Dermis blood vessel endothelial cell (primary cell): ENCODE data around the gene BTBD3. TPM values are rescaled to one million over a fixed set of nuclear protein-coding genes. Genes with fewer than 3 reads are reported as not detected.

ENCODE experiments used
- DNase-seq: peaks from one replicate; pipeline ENCODE4 v3.0.0; 2010
- total RNA-seq: library from RNA; depleted of rRNA; stranded (reverse); fragments of >200 nt; gene quantifications from 2 replicates; pipeline ENCODE4 v1.2.3, GENCODE V29; 2014

The BTBD3 gene
- total RNA-seq = 65.3 and 84.9 TPM in 2 replicates

DNA sequence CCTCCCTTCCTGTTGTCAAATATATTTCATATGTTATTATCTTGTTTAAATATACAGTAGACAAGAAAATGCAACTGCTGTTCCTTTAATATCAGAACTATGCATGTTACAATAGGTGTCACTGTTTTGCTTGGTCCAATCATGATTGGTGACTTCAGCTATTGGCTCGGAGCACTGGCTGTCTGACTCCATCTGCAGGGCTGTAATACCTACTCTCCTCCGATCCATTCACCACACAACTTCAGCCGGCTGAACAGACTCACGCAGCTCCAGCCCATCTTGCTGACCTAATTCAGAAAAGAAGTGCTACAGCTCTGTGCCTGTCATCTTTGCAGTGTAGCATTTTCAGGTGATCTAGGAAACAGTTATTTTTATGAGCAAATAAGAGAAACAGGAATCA lies at the start of gene BTBD3:
BTBD3 (plus strand) TSS at position 231 of the 400 bp plus-strand sequence. CDS start 383 bp downstream, outside the sequence.
- DNase-seq = peak; percentile 76

DNA sequence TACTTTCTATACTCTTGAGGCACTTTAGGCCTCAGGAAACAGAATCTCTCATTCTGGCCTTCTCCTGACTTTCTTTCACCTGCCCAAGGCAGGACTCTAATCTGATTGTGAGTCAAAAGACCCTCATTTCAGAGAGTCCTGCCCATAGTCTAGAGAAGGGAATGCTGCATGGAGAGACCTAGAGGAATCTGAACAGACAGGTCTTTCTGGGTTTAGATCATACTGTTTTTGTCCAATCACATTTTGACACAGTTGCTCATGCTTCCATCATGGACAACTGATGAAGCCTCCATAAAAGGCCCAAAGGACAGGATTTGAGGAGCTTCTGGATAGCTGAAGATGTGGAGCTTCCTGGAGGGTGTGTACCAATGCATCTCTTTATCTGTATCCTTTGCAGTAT lies 48.1 kb upstream of the BTBD3 start:
- DNase-seq = no peak

DNA sequence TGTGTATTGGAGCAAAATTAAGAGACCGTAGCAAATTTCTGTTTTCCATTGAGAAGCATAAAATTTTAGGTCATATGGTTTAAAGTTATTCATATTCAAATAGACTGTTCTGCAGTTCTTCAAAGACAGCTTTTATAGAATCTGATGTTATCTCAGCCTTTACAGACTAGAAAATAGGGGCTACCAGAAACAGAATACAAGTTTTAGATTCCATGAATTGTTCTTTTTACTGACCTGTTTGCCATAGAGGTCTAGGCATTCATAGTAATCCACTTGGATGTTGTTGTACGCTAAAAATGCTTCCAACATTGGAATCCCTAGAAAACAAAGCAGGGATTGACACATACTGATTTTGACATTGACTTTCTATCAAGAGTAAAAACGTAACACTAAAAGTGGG lies 47.3 kb upstream of the BTBD3 start:
- DNase-seq = no peak

DNA sequence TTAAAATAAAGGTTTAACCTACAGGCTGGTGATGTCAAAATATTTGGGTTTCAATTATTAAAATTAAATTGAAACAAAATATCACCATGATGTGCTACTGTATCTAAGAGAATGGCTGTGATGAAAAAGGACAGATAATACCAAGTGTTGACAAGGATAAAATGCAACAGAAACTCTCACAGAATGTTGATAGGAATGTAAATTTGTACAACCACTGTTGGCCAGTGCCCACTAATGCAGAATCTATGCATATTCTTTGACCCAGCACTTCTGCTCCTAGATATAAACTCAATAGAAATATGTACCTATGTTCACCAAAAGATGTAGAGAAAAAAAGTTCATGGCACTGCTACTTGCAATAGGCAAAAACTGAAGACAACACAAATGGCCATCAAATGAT lies 41.1 kb upstream of the BTBD3 start:
- DNase-seq = no peak

DNA sequence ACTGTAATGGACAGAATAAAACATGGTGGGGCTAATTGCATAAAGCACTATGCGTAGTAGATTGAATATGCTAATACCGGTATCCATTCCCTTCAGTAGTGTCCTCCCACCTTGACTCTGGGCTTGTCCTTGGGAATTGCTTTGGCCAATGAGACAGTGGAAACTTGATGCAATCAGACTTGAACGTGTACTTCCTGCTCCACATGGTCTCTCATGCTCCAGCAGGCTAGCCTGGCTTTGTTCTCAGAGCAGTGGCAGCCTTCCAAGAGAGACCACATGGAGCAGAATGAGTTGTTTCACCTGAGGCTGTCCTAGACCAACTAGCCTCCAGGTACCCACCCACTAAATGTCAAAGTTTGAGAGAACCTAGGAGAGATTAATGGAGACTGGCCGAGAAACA lies 37.0 kb upstream of the BTBD3 start:
- DNase-seq = no peak

DNA sequence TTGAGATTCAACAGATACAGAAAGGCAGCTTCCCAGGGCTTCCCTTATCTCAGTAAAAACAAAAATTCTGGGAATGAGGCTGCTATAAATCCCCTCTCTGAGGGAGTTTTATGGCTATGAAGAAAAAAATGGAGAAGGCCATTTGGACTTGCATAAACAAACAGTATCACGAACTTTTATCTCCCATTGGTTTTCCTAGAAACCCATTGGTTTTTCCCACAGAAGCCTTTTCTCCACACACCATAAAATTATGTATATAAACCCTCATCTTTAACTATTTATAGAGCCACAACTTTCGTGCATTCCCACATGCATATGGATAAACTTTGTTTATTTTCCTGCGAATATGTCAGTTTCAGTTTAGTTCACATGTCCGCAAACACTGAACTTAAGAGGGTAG lies 36.2 kb upstream of the BTBD3 start:
- DNase-seq = no peak

DNA sequence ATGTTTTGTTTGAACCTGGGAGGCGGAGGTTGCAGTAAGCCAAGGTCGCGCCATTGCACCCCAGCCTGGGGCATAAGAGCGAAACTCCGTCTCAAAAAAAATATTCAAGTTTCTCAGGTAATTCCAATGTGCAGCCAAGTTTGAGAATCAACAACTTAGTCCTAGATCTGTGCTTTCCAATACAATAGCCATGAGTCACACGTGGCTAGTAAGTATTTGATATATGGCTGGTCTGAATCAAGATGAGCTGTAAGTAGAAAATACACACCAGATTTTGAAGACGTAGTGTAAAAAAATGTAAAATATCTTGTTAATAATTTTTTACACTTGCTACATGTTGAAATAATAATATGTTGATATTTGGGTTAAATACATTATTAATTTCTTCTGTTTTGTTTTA lies 35.0 kb upstream of the BTBD3 start:
- DNase-seq = no peak

DNA sequence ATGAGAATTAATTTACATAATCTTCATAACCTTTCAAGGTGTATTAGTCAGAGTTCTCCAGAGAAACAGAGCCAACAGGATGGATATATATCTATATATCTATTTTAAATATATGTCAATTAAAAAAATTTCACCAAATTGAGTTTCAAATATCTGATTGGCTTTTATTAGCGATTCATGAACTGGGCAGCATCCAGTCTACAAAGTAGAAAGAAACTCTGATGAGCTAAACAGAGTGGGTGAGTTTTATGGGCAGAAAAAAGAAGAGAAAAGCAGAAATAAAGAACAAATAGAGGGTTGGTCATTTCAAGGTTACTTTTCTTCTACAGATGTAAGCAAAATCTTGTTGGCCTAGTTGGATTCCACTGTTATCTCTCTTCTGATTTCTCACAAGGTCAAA lies 29.0 kb upstream of the BTBD3 start:
- DNase-seq = no peak

DNA sequence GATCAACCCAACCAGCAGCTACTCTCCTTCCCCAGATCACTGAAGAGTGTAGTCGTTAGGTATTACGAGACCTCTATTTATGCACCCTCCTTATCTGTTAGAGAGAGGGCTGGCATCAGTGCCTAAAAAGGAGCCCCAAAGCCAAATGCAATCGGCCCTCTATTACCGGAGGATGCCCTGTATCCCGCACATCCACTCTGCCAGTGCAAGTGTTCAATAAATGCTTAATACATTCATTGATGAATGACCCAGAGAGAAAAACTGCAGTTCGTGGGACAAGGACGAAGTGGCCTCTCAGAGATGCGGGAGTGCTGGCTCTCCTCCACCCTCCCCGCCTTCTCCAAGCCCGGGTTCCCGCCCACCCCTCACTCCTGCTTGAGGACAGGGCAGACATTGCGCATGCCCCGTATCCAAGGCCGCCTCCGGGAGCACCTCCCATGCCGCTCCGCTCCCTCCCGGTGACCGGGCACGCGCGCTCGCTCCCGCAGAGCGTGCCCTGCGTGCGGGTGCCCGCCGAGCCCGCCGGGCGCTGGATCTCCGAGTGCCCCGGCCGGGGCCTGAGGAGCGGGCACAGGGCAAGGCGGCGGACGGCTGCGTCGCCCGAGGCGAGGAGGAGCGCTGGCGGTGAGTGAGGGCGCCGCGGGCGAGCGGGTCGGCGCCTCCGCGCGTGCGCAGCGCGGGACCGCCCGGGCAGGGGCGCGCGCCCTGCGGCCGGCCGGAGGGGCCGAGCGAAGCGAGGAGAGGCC lies 27.2 kb upstream of the BTBD3 start:
- peak; percentile 96 for DNase-seq

DNA sequence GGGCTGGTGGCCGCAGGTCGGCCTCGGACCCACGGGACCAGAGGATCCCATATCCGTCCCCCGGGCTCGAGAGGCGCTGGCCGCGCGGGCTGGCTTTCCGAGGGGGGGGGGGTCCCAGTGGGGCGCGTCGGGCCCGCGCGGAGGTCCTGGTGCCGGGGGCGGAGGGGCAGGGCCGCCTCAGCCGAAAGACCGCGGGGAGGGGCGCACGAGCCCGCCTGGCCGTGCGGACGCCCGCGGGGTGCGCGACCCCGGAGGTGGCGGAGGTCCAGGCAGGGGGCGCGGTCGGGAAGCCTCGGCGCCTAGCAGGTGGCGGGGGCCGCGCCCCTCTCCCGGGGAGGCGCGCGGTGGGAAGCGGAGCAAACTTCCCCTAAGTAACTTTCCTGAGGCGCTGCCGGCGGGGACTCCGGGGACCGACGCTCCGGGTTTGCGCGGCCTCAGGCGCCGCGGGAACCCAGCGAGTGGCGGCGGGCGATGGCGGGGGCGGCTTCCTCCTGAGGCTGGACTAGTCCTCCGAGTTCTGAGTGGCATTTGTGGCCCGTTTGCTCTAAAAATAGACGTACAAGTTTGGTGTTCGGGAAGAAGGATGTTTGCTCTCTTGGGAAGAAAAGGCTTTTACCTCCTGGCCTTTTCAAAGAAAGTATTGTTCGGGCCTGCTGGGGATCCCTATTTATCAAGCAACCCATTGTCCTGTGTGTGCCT lies 26.5 kb upstream of the BTBD3 start:
- peak; percentile 61 for DNase-seq

DNA sequence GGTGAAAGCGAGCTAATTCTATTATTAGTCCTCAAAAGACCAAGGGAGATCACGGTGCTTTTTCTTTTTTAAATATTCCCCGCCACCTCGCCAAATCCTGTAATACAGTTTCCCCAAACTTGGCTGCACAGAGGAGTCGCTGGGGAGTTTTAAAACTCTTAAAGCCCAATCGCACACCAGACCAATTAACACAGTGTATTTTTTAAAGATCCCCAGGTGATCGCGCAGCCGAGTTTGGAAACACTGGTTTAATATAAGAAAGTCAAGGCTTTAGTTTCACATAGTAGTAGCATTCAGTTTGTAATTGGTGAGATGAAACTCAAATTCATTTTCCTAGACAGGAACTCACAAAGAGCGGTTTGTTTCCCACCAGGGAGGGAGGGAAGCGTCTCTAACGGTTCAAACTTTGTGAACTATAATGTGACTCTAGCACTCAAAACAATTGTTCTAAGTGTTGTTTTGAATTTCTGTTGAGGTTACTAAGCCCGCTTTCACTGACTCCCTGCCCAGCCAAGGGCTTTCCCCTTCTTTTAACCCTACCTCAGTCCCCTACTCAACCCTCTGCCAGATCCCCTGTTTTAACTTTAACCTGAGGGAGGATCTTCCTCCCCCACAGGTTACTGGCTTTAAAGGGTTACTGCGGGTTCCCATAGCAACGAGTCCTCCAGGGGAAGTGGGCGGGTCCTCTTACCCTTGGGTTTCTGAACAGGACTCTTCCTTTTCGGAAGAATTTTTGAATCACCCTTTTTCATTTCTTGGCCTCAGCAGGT lies 25.7 kb upstream of the BTBD3 start:
- peak; percentile 83 for DNase-seq

DNA sequence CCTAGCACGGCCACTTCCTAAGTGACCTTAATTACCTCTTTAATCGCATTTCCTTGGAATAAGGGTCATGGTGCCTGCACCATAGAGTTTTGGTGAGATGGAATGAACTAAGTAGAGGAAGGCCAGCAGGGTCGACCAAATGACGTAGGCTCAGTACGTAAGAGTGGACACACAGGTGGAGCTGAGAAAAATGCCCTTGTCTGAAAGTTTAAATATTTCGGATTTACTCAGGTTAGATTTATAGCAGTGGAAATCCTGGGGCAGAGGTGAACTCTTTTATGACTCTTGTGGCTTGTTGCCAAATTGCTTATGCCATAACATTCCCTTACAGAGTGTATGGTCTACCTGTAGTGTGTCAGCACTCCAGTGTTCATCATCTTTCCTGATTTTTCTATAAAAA lies 23.6 kb upstream of the BTBD3 start:
- peak; percentile 48 for DNase-seq

DNA sequence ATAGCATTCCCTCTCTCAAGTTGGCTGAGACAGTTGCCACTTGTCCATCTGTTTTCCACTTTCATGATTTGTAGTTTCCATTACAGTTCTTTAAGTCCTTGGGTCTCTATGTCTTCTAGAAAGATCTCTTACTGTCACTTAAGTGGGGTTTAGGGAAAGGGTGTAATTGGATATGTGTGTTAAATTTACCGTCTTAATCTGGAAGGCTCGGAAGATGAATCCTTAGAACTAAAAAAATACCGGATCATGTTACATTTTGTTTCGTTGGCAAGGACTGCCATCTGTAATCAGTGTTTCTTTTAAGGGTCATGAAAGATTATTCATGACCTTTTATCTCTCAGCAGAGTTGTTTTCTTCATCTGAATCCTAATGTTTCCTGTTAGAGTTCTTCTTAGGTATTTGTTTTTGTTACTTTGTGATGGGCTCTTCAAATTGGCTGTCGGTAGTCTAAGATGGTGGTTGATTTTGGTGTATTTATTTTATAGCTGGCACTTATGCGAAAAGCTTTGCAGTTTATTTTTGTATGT lies 21.8 kb upstream of the BTBD3 start:
- DNase-seq = no peak

DNA sequence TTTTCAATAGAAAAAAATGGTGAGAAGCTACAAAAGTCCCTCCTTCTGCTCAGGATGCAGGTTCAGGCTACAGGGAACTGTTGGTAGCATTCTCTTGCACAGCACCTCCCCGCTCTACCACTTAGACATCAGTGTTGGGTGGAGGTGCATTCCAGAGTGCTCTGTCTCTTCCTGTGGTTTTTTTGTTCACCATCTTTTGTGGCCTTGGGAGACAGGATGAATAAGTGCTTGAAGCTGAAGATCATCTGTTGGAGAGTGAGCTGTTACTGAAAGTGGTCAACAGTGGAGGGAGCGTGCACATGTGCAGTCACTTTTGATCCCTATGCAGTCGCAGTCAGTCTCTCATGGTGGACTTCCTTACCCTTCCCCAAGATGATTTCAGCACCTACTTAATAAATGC lies 16.6 kb upstream of the BTBD3 start:
- no peak for DNase-seq

DNA sequence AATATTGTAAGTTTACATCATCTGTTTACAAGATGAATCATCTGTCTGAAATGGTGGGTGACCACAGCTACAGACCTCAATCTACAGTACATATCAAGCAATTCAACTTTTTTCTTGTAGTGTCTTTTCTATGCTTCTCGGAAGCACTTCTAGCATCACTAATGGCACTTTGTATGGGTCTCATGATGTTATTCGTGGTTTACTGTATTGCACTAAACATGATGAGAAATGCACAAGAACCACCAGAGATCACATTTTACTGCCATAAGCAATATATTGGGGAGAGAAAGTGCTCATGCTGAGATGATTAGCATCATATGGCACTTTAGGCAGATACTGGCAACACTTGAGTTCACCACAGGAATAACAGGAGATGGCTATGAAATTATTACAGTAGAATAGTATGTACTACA lies 15.4 kb upstream of the BTBD3 start:
- no peak for DNase-seq

DNA sequence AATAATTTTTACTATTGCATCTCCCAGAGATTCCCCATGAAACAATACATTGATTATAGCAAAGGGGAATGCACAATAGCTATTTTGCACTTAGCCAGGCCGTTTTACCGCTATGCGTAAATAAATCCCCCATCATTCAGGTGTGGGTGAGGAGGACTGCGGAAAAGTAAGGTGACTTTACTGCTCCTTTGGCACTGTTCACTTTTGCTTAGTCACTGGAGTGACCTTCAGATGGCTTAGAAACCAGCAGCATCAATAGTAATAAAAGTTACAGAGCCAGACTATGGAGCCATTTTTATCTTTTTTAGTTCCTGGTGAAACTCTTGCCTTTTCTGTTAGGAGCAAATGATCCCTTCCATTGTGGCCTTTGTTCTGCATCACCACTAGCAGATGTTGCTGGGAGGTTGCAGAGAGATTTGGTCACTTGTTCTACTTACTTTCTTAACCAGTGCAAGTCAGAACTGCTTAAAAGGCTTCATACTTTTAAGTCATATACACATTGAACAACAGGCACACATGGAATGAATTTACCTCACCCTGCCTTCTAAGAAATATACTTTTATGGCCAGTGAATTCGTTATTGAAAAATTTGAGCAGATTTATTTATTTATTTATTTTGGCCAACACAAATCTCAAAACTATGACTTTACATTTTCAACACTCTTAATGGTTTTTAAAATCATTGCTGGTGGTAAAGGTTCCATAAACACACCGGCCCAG lies 12.1 kb upstream of the BTBD3 start:
- DNase-seq = no peak

DNA sequence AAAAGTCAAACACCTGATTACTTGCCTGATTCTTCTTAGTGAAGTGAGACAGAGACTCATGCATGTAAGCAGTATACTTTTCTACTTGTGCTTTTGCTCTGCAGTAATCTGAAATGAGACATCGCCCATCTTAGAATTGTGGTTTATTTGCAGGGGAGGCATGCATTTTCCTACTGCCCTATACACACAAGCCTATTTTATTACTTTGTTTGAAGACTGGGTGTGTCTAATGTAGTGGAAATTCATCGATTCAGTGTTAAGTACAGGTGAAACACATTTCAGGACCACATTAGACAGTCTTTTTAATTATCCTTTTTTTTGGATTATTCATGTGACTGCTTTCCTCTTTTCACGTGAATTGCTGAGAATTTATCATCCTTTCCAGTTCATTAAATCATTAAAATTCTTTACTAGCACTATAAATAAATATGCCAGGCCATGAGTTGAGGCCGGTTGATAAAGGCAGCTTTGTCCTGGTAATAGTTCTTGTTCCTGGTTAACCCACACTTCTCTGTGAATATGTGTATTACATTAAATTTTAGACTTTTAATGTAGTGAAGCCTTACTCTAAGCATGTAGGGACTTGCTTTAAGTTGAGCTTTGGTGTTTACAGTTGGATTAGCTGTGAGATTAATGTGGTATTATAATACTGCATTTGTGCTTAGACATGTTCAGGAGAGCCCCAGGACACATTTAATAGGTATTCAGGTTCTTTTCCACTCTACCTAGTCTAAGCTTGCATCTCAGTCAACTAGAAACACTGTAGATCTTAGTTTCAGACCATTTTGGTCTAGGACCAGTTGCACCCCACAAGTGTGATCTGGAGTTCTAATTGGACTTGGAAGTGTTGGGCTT lies 10.8 kb upstream of the BTBD3 start:
- no peak for DNase-seq

DNA sequence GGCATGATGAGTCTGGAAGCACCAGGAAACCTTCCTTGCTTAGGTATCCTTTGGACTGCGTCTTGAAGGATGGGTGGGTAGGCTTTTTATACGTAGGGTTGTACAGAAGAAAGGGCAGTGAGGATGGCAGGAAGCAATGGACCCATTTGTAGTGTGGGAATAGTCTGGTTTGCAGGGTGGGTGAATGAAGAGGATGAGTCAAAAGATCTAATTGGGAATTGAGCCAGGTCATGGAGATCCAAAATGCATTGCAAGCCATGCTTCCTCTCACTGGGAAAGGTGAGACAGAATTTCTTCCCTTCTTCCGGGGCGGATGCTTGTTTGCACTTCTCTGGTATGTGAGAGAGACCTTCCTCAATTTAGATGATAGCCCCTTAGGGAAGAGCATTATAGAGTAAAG lies 10.1 kb upstream of the BTBD3 start:
- no peak for DNase-seq

DNA sequence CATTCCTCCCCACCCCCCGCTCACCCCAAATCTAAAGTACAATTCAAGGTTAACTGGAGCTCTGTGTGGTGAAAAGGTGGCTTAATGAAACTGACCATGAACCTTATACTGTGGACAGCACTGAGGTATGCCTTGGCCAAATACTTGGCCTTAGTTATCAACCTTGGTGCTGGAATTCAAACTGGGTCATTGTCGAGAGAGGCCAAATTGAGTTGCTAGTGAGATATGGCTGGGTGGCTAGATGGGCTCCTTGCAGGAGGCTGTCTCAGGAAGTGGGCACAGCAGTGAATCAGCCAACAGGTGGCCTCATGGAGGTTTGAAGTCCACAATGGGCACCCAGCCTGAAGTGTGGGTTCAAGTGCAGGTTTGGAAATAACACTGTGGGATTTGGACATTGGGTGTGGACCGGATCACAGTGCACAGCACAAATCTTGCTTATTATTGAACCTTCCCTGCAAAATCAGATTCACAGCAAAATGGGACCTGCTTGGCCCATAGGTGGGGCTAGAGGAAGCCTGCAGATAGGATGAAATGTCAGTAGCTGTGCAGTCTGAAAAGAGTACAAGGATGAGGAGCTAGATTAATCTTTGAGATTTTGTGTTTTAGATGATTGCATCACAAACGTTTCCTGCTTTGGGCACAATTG lies 5.6 kb upstream of the BTBD3 start:
- DNase-seq = peak; percentile 24

DNA sequence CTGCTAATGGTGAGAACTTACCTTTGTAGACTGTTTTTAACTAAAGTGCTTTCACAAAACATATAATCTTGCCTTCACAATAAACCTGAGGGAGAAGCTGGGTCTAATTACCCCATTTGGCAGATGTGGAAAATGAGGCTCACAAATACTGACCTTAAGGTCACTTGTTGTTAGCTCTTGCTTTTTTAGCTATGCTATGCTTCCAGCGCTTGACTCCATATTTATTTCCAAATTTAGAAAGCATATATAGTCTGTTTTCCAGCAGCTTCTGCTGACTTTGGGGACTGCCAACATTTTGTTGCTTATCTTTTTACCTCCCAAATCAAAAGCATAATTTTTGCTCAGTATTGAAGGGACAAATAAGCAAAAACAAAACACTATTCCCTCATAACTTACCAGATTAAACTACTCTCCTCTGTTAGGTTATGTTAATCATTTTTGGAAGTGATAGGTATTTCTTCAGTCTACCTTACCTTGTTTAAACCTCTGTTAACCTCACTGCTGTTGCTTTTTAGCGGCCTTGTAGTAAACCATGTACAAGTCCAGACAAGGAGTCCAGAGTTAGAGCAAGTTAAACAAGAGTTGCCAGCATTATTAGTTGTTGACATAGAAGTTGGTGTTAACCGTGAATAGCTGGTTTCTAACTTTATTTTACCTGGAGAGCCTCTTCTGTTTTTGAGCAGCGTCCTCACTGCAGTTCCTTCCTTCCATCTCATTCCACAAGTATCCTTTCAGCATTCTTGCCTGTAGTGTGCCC lies 4.9 kb upstream of the BTBD3 start:
- no peak for DNase-seq
